WERI-Rb-1 (cell line): Measurements from ENCODE around the gene TM6SF1.
"Not testable (repeated sequence)": the region's sequence is repeated elsewhere in the genome, so short reads cannot be mapped to it uniquely, and the experiment has no call there.

Source experiments
- DNase-seq: peaks from one replicate; pipeline ENCODE4 v3.0.0-alpha.2; 2020
- H3K27ac ChIP-seq: fragments of 250-450 bp; sonication (Bioruptor Pico); 2 replicates; pipeline ENCODE4 v1.5.1; 2020; ENCODE audit warnings: mild to moderate bottlenecking, moderate library complexity
- H3K27me3 ChIP-seq: fragments of 250-450 bp; sonication (Bioruptor Pico); 2 replicates; pipeline ENCODE4 v1.5.1; 2021; ENCODE audit warnings: mild to moderate bottlenecking, low read depth, moderate library complexity; ENCODE audit not compliant: insufficient read depth, severe bottlenecking
- H3K36me3 ChIP-seq: fragments of 250-450 bp; sonication (Bioruptor Pico); 2 replicates; pipeline ENCODE4 v1.5.1; 2020; ENCODE audit warnings: mild to moderate bottlenecking, moderate library complexity
- H3K4me3 ChIP-seq: 2 replicates; pipeline ENCODE4 v1.5.1; 2011; ENCODE audit warnings: low read depth, mild to moderate bottlenecking, control low read depth, low read length
- H3K9me3 ChIP-seq: fragments of 250-450 bp; sonication (Bioruptor Pico); 2 replicates; pipeline ENCODE4 v1.5.1; 2021; ENCODE audit warnings: mild to moderate bottlenecking, moderate library complexity; ENCODE audit not compliant: severe bottlenecking
- TF ChIP-seq, protein P1 (sequence below): IDR thresholded peaks from 2 replicates; pipeline ENCODE4 v1.5.1; 2011; ENCODE audit warnings: low read depth, mild to moderate bottlenecking, control low read depth, inconsistent platforms, low read length

TM6SF1 gene

DNA sequence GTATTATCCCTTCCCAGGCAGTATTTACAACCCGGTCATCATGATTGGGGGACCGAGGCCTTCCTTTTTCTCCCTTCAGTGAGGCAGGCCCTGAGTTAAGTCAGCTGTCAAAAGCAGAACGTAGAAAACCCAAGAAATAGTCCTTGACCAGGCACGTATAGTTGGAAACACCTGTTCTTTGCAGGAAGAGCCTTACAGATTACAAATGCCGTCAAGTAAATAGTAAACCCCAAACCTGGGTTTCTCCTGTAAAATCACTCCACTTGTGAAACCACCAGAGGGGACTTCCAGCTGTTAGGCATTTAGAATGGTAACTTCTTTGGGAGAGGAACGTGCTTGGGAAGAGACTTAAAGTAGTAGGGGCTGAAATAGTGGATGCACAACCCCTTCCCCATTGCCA lies 39.4 kb upstream of the TM6SF1 start:
- peak overlapping the region; percentile 91 for H3K27ac ChIP-seq
- no peak overlapping the region for H3K4me3 ChIP-seq
- no peak for DNase-seq
- peaks cover 24% of the 10 kb centered on the region for H3K36me3 ChIP-seq
- no peaks in the 10 kb centered on the region for H3K9me3 ChIP-seq
- TF ChIP-seq, protein P1, sequence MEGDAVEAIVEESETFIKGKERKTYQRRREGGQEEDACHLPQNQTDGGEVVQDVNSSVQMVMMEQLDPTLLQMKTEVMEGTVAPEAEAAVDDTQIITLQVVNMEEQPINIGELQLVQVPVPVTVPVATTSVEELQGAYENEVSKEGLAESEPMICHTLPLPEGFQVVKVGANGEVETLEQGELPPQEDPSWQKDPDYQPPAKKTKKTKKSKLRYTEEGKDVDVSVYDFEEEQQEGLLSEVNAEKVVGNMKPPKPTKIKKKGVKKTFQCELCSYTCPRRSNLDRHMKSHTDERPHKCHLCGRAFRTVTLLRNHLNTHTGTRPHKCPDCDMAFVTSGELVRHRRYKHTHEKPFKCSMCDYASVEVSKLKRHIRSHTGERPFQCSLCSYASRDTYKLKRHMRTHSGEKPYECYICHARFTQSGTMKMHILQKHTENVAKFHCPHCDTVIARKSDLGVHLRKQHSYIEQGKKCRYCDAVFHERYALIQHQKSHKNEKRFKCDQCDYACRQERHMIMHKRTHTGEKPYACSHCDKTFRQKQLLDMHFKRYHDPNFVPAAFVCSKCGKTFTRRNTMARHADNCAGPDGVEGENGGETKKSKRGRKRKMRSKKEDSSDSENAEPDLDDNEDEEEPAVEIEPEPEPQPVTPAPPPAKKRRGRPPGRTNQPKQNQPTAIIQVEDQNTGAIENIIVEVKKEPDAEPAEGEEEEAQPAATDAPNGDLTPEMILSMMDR, result no peak
- no peaks in the 10 kb centered on the region for H3K27me3 ChIP-seq

DNA sequence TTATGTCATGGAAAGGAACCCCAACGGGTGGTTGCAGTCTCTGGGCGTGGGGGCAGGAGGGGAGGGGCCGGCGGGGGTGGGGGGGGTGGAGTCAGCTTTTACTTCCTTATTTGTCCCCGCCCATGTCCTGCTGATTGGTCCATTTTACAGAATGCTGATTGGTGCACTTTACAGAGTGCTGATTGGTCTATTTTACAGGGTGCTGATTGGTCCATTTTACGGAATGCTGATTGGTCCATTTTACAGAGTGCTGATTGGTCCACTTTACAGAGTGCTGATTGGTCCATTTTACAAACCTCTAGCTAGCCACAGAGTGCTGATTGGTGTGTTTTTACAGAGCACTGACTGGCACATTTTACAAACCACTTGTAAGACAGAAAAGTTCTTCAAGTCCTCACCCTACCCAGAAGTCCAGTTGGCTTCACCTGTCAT lies 38.2 kb upstream of the TM6SF1 start:
- not testable (repeated sequence) for H3K4me3 ChIP-seq, H3K9me3 ChIP-seq, H3K27ac ChIP-seq, DNase-seq, H3K27me3 ChIP-seq
- peaks cover 14% of the 10 kb centered on the region for H3K36me3 ChIP-seq

DNA sequence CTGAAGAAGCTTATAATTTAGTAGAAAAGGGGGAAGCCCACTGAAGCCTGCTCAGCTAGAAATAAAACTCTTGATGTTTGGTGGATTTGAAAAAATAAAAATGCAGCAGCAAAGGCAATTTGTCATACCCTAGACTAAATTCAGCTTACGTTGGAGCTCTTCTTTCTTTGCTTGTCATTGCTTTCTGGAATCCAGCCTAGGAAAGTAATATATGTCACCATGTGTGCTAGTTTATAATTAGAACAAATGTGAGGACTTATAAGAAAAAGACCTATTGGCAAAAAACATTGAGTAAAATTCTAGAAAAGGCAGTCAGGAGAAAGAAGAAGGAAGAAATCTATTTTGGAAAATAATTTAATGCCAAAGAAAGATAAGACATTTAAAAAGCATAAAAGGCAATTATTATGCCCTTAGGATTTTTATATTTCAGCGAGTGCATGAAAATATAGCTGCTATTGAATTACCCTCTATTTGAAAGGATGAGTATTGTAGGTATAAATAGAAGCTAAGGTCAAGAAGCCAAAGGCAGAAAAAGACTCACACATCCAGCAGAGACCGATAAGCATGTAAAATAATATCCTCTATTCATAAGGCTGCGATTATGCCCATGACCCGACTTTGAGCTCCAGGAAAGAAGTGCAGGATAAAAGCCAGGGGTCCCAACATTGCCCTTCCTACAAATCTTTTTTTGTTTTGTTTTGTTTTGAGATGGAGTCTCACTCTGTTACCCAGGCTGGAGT lies 29.8 kb upstream of the TM6SF1 start:
- no peaks in the 10 kb centered on the region for H3K36me3 ChIP-seq
- H3K4me3 ChIP-seq, result no peak overlapping the region
- no peak for DNase-seq
- TF ChIP-seq, protein P1, result no peak
- no peaks in the 10 kb centered on the region for H3K27me3 ChIP-seq
- H3K27ac ChIP-seq, result no peak overlapping the region
- H3K9me3 ChIP-seq, result peaks cover 6% of the 10 kb centered on the region

DNA sequence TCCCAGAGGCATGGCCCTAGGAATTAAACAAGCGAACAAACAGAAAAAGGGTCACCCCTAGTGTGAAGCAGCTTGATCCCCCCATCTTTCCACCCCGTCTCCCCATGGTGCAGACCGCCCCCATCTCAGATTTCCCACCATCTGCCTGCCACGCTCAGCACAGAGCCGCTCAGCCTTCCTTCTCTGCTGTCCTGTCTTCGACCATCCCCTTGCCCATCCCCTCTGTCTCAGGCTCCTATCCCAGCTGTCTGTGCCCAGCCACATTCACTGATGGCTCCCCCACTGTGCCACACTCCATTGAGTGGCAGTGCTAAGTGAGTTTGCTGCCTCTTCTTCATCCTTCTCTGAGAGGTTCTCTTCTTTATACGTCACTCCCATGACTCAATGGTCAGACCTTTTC lies 28.7 kb upstream of the TM6SF1 start:
- Histone ChIP-seq H3K36me3 (no peaks in the 10 kb centered on the region), H3K27me3 (no peaks in the 10 kb centered on the region), H3K4me3 (no peak overlapping the region), H3K9me3 (peaks cover 6% of the 10 kb centered on the region), H3K27ac (no peak overlapping the region)
- TF ChIP-seq, protein P1, result no peak
- DNase-seq, result no peak

DNA sequence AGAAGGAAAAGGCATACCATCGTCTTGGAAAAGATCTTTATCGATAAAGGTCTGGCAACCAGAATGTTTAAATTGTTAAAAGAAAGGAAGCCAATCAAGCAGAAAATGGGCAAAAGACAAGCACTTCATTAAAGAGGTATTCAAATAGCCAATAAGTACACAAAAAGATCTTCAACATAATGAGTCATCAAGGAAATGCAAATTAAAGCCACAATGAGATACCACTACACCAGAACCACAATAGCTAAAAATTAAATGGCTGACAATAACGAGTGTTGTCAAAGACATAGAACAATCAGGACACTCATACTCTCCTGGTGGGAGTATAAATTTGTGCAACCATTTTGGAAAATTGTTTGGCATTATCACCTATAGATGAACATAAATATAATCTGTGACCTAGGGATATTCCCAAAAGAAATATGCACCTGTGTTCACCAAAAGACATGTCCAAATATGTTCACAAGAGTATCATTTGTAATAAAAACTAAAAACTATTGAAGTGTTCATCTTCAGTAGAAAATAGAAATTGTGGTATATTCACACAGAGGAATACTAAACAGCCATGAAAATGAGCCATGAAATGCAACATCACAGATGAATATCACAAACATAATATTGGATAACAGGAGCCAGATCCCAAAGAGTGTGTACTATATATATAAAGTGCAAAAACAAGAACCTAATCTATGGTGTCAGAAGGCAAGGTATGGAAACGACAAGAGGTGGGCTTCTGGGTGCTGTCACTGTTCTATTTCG lies 26.0 kb upstream of the TM6SF1 start:
- no peak overlapping the region for H3K4me3 ChIP-seq
- no peaks in the 10 kb centered on the region for H3K27me3 ChIP-seq
- H3K27ac ChIP-seq, result no peak overlapping the region
- no peak for DNase-seq
- TF ChIP-seq, protein P1, result no peak
- H3K9me3 ChIP-seq, result peaks cover 4% of the 10 kb centered on the region
- no peaks in the 10 kb centered on the region for H3K36me3 ChIP-seq

DNA sequence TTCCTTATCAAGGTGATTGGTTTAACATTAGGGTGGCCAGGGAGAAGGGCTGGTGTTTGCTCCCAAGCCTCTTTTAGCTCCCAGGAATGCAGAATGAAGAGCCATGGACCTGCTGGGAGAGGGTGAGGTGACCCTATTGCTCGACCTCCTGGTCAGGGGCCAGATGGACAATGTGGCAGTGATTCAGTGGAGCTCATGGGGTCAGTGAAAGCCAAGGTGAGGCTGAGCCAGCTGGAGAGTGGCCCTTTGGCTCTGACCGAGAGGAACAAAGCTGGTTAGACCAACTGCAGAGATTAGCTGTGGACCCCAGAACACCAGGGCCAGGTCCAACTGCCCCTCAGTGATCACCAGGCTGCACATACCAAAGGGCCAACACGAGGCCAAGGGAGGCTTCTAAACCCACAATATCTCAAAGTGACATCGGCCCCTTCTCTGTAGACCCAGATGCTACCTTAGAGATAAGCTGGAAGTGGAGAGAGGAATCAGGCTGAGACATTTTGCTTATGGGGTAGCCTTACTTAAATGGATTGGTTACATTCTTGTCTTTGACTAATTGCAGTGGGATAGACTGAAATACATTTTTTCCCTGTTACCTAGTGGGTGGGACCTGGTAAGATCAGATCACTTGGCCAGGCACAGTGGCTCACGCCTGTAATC lies 24.6 kb upstream of the TM6SF1 start:
- no peak for DNase-seq
- Histone ChIP-seq H3K27me3 (no peaks in the 10 kb centered on the region), H3K4me3 (no peak overlapping the region), H3K27ac (no peak overlapping the region), H3K36me3 (no peaks in the 10 kb centered on the region), H3K9me3 (peaks cover 4% of the 10 kb centered on the region)
- TF ChIP-seq, protein P1, result no peak

DNA sequence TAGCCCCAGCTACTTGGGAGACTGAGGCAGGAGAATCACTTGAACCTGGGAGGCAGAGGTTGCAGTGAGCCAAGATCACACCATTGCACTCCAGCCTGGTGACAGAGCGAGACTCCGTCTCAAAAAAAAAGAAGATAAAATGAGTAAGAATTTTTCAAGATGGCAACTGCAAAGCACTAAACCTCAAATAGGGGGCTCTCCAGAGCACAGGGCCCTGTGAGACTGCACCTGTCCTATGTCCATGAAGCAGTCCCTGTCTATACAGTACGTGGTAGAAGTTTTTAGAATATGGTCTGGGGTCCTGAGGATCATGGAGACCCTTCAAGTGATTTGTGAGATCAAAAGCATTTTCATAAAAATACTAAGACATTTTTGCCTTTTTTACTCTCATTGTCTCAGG lies 22.0 kb upstream of the TM6SF1 start:
- H3K27ac ChIP-seq, DNase-seq, H3K36me3 ChIP-seq, H3K4me3 ChIP-seq, H3K27me3 ChIP-seq, H3K9me3 ChIP-seq: not testable (repeated sequence)

DNA sequence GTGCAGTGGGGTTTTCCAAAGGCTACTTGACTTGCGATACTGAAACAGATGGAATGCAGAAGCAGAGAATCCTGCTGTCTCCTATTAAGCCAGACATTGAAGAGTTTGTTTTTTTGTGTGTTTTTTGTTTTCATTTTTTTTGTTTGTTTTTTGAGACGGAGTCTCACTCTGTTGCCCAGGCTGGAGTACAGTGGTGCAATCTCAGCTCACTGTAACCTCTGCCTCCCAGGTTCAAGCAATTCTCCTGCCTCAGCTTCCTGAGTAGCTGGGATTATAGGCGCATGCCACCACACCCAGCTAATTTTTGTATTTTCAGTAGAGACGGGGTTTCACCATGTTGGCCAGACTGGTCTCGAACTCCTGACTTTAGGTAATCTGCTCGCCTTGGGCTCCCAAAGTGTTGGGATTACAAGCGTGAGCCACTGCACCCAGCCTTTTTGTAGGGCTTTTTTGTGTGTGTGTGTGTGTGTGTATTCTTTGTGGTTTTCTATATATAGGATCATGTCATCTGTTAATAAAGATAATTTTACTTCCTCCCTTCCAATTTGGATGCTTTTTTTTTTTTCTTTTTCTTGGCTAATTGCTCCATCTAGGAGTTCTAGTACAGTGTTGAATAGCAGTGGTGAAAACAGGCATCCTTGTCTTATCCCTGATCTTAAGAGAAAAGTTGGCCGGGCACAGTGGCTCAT lies 21.4 kb upstream of the TM6SF1 start:
- not testable (repeated sequence) for H3K4me3 ChIP-seq, DNase-seq, H3K9me3 ChIP-seq, H3K27me3 ChIP-seq, H3K27ac ChIP-seq, H3K36me3 ChIP-seq
